Fibroblast of lung (primary cell): Measurements from ENCODE around the gene STARD9.

Experiments used
- CTCF ChIP-seq, 2 donors: IDR thresholded peaks in 1 of 2; conservative IDR thresholded peaks in 1 of 2; 1 replicate in 1 of 2; 2 replicates in 1 of 2; pipeline ENCODE4 v1.5.1; 2011 to 2012; ENCODE audit warnings: low read length in 2 of 2, control low read depth in 1 of 2, inconsistent platforms in 1 of 2, low read depth in 1 of 2, mild to moderate bottlenecking in 1 of 2
- EZH2 ChIP-seq: IDR thresholded peaks from 2 replicates; pipeline ENCODE4 v1.5.1; 2012; ENCODE audit warnings: low read length, control low read depth, mild to moderate bottlenecking; ENCODE audit errors: missing control alignments

- TF ChIP-seq CTCF (conservative IDR thresholded peaks at IDR 0.05 in 1 of 2, IDR thresholded peaks at IDR 0.05 in 1 of 2; ENCODE audit: low read depth in 1 of 2, low read length in 2 of 2) = no peak
- TF ChIP-seq EZH2 = no peak
Observed at GRCh38 chr15:42590619-42591237, 15.3 kb downstream of the STARD9 start.
